AG20443 (cell line): ENCODE data around the gene CD33.
"Not testable (repeated sequence)": the region's sequence is repeated elsewhere in the genome, so short reads cannot be mapped to it uniquely, and the experiment has no call there.

Source experiments
- DNase-seq: peaks from one replicate; pipeline ENCODE4 v3.0.0; 2012; ENCODE audit warnings: low spot score, mixed read lengths

The CD33 gene

DNA sequence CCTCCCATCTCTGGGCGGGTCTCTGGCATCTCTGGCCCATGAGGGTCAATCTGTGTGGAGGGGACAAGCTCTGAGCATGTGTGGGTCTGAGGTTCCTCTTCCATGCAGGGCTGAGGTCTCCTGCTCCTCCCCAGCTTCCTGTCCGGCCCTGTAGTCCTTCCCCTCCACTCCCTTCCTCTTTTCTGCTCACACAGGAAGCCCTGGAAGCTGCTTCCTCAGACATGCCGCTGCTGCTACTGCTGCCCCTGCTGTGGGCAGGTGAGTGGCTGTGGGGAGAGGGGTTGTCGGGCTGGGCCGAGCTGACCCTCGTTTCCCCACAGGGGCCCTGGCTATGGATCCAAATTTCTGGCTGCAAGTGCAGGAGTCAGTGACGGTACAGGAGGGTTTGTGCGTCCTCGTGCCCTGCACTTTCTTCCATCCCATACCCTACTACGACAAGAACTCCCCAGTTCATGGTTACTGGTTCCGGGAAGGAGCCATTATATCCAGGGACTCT, at the start of gene CD33:
Gene CD33 (plus strand): TSS at position 183 of the 496 bp plus-strand sequence. CDS start 39 bp downstream, at position 222.
- DNase-seq: not testable (repeated sequence)

DNA sequence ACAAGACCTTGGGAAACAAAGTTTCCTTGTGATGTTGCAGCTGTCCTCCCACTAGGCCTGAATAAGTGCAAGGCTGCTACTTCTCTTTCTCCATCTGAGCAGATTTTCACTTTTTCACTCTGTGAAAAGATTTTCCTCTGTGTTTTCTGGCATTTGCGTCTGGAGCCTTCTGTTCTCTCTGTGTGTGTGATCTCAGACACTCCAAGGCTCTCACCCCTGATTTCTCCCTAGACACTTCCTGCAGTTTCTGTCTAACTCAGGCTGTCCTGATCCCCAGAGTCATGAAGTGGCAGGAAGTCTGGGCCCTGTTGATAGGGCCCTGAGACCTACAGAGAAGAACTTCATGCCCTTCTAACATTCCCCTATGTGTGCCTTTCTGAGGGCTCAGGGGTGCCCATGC, 45.6 kb upstream of the CD33 start:
- DNase-seq: no peak

DNA sequence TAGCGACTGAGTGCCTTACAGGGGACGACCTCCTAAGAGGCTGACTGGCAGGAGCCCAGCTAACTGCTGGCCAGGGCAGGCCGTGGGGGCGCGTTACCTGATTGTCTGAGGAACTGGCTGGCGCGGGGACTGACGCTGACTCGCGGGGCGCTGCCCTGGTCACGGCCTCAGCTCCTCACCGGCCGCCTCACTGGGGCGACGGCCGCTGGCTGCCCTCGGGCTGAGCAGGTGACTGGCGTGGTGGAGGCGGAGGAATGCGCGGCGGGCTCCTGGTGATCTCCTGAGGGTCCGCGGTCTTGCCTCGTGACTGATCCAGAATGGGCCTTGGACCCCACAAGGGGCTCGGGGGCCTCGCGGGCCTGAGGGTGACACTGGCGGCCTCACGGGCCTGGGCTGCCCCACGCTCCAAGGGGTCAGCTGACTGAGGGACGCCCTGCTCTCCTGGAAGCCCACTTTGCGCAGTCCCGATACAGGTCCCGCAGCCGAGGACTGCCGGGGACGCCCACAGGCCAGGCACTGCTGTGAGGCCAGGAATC, 43.4 kb upstream of the CD33 start:
- no peak for DNase-seq

DNA sequence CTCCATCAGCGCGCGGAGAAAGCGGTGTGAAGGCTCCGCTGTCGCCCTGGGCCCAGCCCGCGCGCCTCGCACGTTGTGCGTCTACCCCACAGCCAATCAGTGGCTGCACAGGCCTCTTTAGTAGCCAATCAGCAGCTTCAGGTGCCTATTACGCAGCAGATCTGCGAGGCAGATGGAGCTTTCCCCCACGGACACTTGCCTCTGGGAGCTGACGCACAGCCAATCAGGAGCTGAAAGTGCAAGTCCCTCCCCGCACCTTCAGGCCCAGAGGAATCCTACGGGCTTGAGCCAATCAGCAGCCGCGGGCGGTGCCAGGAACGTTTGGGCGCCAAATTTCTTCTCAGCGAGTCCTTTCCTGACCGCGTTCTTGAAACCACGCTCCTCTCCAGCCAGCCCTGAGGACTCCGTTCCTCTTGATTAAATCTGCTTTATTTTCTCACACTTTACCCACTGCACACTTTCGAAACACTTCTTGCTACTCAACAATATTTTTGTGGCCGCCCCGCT, 42.9 kb upstream of the CD33 start:
- no peak for DNase-seq

DNA sequence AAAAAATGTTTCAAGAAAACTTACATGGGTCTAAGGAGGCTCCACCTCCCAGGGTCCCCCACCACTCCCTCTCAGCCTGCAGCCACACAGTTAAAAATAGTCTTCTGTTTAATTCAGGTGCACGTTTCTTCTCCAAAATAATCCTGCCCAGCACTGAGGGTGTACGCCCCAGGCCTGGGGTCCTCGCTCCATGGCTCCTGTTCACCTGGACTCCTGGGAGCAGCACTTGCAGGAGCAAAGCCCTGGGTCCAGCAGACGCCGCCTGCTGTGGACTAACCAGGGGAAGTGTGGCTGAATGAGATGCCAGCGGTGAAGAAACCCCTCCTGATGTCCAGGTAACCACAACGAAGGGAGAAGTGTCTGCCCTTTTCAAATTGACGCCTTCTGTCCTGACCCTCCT, 41.3 kb upstream of the CD33 start:
- no peak for DNase-seq

DNA sequence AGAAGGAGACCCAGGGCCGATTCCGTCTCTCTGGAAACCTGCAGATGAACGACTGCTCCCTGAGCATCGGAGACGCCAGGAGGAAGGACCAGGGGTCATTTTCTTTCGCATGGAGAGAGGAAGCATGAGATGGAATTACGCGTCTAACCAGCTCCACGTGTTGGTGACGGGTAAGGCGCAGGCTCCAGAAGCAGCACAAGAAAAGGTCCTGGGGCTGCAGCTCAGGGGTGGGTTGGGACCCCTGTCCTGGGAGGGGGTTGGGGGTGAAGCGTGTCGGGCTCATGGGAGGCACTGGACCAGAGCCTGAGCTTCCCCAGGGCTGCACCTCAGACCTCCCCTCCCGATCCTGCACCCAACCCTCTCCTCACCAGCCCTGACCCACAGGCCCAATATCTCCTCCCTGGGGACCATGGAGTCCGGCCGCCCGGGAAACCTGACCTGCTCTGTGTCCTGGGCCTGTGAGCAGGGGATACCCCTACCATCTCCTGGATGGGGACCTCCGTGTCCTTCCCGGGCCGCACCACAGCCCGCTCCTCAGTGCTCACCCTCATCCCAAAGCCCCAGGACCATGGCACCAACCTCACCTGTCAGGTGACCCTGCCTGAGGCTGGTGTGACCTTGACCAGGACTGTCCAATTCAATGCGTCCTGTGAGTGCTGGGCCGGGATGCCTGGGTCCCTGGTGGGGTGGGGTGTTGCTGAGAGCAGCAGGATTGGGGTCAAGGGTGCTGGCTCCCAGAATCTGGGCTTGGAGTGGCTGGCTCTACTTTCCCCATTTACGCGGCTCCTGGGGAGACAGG, 39.6 kb upstream of the CD33 start:
- no peak for DNase-seq

DNA sequence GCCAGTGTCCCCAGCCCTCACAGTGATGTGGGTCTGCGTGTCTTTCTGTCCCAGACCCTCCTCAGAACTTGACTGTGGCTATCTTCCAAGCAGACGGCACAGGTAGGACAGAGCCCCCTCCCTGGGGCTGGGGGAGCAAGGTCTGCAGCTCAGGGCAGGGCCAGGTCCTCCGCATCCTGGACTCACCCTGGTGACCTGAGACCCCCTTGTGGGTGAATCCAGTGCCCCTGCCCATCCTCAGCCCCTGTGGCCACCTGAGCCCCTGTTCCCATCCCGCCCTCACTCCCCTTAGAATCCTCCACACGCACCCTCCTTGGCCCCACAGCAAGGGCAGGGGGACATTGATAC, 39.0 kb upstream of the CD33 start:
- no peak for DNase-seq

DNA sequence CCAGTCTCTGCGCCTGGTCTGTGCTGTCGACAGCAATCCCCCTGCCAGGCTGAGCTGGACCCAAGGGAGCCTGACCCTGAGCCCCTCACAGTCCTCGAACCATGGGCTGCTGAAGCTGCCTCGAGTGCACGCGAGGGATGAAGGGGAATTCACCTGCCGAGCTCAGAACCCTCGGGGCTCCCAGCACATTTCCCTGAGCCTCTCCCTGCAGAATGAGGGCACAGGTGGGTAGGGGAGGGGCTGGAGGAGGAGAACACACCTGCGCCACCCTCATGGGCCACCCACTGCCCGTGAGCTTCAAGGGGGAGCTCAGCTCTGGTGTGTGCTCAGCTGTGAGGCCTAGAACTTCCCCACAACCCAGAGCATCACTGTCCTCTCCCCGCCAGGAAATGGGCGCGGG, 38.6 kb upstream of the CD33 start:
- DNase-seq: no peak

DNA sequence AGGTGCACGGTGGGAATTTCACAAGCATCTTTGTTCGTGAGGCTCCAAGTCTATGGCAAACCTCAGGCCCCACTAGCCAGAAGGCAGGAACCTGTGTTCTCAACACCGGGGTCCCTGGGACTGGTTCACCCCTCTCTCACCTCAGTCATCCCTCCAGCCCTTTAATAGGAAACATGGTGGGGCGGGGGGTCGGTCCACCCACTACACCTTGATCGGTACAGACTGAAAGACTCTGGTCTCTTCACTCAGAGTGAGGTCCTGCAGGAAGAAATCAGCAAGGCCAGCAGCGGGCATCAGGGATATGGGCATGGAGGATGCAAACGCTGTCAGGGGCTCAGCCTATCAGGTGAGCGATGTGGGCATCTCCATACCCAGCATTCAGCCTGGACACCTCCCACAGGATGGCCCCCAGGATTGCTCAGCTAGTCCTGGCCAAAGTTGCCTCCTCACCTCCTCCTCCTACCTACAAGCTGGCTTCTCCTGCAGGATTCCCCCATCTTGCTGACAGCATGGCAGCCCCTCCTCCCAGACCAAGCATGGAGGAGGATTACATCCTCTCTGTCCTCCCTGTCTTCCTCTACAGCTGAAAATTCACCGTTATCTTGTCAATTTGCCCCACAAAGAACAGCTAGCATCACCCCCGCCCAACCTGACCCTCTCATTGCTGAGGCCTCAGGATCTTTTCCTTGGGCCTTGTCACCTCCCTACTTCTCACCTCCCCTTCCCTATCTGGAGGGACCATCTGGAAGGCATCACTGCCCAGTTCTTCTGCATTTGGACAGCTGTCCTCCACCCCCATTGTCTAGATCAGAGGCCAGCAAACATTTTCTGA, 37.3 kb upstream of the CD33 start:
- DNase-seq: no peak

DNA sequence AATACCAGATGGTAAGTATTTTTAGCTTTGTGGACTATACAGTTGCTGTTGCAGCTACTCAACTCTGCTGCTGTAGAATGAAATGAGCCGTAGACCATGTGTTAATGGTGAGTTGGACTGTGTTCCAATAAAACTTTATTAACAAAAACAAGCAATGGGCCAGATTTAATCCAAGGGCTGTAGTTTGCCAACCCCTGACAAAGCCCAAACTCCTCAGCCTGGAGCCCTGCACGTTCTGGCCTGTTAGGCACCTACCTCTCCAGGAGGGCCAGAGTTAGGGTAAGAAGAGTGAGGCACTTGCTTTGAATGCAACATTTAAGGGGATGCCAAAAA, 36.7 kb upstream of the CD33 start:
- no peak for DNase-seq

DNA sequence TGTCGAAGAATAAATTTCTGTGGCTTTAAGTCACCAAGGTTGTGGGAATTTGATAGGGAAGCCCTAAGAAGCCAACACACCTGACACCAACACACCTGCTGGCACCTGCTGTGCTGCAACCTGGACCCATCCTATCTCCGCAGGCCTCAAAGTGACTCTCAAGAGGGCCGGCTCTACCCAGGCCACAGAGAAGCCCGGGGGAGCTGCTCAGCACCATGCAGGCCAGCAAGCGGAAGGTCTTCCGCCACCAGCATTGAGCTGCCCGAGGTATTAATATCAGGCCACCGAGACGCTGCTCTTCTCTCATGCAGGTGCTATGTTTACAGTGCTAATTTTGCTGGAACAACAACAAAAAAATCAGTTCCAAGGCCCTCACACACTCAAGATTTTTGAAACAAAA, 32.2 kb upstream of the CD33 start:
- DNase-seq: no peak

DNA sequence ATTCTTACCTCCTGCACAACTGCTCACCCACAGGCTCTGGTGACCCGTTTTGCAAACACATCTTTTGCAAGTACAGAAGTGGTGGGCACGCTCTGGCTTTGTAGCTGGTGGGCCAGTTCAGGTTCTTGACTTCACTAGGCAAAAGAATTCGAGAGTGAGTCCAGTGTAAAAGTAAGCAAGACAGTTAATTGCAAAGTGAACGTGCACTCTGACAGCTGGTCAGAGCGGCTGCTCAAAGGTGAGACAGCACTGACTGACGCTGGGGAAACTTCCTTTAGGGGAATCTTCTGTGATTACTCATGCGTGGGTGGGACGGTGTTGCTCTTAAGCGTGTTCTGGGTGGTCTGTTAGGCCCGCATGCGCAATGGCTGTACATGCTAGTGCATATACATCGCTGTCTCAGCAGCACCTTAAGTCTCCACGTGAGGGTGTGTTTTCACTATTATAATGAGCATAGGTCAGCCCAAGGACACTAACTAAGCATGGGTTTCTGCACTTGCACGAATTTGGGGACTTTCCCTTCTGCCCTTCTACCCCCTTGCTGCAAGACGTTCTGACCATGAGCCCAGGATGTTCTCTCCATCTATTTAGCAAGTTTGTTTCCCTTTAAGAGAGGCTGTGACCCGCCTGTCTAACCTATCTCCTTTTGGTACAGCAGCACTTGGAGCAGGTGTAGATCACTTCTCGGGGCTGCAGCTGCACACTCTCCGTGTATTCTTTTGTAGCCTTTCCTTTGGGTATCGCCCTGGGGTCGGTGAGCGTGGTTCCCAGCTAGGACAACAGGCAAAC, 30.2 kb upstream of the CD33 start:
- no peak for DNase-seq

DNA sequence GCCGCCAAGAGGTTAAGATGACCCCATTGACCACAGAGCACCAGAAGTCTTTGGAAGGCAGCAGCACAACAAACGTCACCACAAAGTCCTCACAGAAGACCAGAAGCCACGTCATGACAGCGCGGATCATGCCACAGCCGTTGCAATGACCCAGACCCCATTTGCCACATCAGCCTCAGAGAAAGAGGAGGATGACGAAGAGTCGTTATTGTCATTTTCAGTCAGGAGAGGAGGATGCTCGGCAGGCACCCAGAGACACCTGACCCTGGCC, 29.6 kb upstream of the CD33 start:
- no peak for DNase-seq

DNA sequence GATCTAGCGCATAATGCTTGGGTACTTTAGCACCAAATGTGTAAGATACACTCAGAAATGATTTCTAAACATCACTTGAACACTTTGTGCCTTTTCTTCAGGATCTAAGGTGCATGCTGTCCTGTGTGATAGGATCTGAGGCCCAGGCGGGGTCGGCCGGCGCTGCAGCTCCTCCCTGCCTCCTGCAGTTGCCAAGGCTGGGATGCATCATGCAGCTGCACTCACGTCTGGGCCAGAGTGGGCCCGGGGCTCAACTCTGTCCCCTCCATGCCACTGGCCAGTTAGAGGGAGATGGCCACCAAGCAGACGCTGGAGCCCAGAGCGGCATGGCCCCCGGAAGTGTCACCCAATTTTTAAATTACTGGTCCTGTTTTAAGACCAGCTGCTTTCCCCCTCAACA, 29.3 kb upstream of the CD33 start:
- no peak for DNase-seq

DNA sequence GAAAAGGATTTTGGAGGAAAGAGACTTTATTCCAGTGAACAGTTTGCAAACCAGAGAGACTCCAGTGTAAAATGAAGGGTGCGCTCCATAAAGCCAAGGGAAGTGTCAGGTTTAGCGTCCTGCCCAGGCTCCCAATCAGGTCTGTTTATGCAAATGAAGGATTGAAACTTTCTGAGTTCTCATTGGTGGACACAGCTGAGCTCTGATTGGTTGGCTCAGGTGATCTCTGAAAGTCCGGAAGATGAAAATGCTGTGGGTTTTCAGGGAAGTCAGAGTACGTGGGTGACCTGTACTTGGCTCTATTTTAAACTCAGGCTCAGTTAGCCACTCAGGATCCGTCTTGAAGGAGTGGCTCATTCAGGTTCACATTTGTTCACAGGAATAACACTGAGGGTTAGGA, 28.7 kb upstream of the CD33 start:
- DNase-seq: no peak

DNA sequence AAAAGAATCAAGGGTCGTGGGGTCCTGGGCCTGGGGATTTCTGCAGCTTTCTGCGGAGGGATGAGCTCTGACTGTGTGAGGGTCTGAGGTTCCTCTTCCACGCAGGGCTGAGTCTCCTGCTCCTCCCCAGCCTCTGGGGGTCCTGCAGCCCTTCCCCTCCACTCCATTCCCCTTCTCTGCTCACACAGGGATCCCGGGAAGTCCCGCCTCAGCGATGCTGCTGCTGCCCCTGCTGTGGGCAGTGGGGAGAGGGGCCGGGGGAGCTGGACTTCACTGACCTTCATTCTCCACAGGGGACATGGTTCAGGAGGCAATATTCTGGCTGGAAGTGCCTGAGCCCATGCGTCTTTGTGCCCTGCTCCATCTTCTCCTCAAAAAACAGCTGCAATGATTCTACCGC, 26.2 kb upstream of the CD33 start:
- DNase-seq: no peak

DNA sequence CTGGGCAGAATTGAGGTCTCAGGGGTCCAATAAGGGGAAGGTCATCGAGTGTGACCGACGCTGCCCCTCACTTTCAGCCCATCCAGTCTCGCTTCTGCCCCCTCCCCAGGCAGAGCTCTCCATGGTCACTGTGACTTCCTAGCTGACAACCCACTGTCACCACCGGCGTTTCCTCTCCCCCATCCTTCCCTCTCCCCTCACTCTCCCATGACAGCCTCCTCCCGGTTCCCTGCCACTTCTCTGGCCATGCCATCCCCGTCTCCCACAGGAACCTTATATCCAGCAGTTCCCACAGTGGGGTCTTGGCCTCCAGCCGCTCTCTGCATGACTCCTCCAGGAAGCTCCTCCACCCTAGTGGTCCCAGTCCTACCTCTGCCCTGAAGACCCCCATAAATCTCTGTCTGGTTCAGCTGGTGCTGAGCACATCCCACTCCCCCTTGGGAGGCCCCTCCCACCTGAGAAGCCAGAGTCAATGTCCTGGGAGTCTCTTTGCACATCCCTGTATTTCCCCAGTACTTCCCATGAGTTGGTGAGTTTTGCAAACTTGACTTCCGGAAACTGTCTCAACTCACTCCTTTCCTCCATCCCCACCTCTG, 24.7 kb upstream of the CD33 start:
- no peak for DNase-seq

DNA sequence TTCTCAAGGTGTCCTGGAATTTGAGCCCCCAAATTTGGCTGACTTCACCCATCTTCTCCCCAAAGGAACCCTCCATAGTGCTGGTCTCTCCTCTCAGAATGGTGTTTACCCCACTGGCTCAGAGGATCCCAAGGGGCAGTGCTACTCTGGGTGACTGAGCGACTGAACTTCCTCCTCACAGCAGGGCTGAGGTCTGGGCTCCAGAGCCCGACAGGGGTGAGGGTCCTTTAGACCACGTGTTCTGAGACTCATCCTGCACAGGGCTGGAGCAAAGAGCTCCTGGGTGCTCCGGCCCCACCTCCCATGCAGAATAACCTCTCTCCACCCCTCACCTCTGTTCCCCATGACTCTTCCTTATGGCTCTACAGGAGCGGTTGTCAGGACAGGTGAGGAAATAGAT, 23.2 kb upstream of the CD33 start:
- DNase-seq: no peak

DNA sequence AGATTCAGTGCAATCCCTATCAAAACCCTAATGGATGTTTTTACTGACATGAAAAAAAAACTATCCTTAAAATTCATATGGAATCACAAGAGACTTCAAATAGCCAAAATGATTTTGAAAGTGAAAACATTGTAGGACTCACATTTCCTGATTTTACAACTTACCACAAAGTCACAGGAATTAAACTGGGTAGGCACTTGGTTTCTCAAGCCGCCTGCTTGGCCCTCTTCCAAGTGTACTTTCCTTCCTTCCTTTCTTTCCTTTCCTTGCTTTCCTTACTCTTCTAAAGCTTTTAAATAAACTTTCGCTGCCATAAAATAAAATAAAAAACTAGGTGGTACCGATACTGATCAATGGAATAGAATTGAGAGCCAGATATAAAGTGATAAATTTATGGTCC, 21.0 kb upstream of the CD33 start:
- no peak for DNase-seq

DNA sequence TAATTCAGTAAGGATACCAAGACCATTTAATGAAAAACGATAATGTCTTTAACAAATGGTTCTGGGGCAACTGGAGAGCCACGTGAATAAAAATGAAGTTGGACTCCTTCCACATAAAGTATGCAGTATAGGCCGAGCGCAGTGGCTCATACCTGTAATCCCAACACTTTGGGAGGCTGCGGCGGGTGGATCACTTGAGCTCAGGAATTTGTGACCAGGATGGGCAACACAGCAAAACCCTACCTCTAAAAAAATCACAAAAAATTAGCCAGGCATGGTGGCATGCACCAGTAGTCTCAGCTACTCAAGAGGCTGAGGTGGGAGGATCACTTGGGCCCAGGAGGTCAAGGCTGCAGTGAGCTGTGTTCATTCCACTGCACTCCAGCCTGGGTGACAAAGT, 20.6 kb upstream of the CD33 start:
- no peak for DNase-seq

DNA sequence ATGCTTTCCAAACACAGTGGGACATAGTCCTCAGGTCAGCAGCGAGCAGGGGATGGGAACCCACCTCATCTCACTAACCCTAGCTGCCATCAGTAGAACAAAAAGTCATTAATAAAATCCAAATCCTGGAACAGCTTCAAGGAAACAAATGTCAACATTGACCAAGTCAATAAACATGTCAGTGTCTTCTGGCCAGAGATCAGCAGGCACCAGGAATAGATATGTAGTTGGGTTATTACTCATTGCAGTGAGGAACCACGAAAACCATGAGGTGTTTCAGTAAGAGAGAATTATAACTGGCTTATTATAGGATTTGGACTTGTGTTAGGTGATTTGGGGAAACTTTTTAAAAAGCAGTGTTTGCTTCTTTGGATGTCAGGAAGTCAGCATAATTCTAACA, 17.1 kb upstream of the CD33 start:
- no peak for DNase-seq

DNA sequence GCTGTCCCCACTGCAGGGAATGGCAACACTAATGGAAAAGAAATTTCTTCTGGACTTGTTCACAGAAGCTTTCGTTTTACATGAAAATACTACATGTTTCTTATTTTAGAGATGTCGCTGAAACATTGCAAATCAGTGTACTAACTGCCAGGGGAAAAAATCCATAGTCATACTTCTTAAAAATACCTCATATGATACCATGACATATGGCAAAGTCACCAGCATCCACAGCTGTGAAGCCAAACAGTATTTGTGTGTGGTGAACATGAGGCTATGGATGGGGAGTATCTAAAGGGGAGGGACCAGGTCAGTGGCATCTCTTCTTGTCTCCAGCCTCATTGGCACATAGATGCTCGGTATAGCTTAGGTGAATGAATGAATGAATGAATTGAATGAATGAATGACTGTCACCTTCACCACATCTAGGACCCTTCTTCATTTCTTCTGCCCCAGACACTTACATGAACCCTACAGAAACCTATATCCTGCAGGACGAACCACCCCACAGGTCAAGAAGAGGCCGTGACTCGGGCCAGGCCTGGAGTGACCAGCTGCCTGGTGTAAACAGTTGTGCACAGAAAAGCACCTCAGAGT, 14.6 kb upstream of the CD33 start:
- DNase-seq: no peak
